Measurements from ENCODE around the gene STK17B. TPM values are rescaled to one million over a fixed set of nuclear protein-coding genes. Genes with fewer than 3 reads are reported as not detected.

STK17B gene
- total RNA-seq, 2 experiments from 2014 or later, result 389 to 511 TPM

DNA sequence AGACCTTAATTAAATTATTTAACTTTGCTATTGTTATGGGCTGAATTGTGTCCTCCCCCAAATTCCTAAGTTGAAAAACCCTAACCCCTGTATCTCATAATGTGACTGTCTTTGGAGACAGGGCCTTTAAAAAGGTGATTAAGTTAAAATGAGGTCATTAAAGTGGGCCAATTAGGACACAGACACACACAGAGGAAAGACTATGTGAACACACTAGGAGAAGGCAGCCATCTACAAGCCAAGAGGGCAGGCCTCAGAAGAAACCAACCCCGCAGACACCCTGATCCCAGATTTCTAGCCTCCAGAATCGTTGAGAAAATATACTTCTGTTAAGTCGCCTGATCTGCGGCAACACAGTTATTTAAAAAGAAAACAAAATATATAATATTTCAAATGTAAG lies 6.4 kb downstream of the STK17B start:
- CTCF ChIA-PET, result interaction anchor here (0.7 to 1.2 kb wide), 3 partner anchors 10 to 97 kb away, joined by 3 read pairs; partner anchors contain the start of gene DNAH7
- H3K9me3 Mint-ChIP-seq (ENCODE audit: low read depth), result no peaks in the 10 kb centered on the region
- DNase-seq, result no peak

DNA sequence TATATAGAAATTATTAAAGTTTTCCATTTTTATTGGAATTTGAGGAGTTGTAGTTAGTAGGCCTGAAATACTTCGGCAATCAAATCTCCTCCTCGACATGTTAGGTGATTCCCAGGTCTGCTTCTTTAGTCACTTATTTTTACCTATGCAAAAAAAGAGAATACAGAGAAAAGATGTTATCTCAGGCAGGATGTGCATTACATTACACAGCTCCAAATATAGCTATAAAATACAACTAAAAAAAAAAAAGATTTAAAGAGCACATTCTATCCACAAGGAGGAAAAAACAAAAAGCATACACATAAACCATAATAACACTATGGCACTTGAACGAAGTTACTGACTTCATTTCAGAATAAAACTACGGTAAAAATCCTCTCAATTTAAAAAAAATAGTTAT lies 8.1 kb downstream of the STK17B start:
- H3K9me3 Mint-ChIP-seq (ENCODE audit: low read depth), result no peaks in the 10 kb centered on the region
- no peaks in the 10 kb centered on the region for H3K27me3 Mint-ChIP-seq
- peak overlapping the region; percentile 88 for H3K27ac Mint-ChIP-seq
- peaks cover 89% of the 10 kb centered on the region for H3K36me3 Mint-ChIP-seq
- DNase-seq (no peak), ATAC-seq (no peak)
- CTCF ChIA-PET, result interaction anchor here (0.8 to 1.8 kb wide), 6 partner anchors 13 to 113 kb away, joined by 3 to 12 read pairs (median 4); no protein-coding TSS in a partner anchor
- H3K4me1 Mint-ChIP-seq, result peaks cover 42% of the 10 kb centered on the region
- peak overlapping the region; percentile 99 for H3K4me3 Mint-ChIP-seq

More for the DNA sequence above, 6.4 kb downstream of the STK17B start:
- H3K36me3 Mint-ChIP-seq, result peaks cover 93% of the 10 kb centered on the region
- peak; percentile 34 for ATAC-seq
- H3K27ac Mint-ChIP-seq, result peak overlapping the region; percentile 90
- H3K4me3 Mint-ChIP-seq, result peak overlapping the region; percentile 99
- H3K4me1 Mint-ChIP-seq, result peaks cover 32% of the 10 kb centered on the region
- no peaks in the 10 kb centered on the region for H3K27me3 Mint-ChIP-seq

DNA sequence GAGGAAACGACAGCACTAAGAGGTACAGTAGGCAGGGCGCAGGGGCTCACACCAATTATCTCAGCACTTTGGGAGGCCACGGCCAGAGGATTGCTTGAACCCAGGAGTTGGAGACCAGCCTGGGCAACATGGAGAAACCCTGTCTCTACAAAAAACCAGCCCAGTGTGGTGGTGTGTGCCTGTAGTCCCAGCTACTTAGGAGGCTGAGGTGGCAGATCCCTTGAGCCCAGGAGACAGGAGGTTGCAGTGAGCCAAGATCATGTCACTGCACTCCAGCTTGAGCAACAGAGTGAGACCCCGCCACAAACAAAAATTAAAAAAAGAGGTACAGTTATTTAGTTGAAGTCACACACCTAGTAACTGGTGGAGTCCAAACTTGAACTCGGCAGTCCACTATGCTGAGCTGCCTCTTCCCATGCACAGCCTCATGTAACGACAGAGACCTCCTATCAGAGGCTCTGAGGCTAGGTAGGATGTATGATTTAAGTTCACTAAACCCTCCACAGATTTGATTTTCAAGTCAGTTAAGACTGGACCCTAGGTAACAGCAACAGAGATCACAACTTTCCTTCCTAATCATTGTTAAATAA lies 8.7 kb downstream of the STK17B start:
- peak overlapping the region; percentile 88 for H3K27ac Mint-ChIP-seq
- CTCF ChIA-PET, result interaction anchor here (0.8 to 1.8 kb wide), 5 partner anchors 14 to 114 kb away, joined by 3 to 12 read pairs (median 5); no protein-coding TSS in a partner anchor
- H3K4me1 Mint-ChIP-seq, result peaks cover 46% of the 10 kb centered on the region
- peaks cover 88% of the 10 kb centered on the region for H3K36me3 Mint-ChIP-seq
- no peaks in the 10 kb centered on the region for H3K27me3 Mint-ChIP-seq
- no peaks in the 10 kb centered on the region for H3K9me3 Mint-ChIP-seq (ENCODE audit: low read depth)
- H3K4me3 Mint-ChIP-seq, result peak overlapping the region; percentile 99
- DNase-seq (no peak), ATAC-seq (peak; percentile 24)

DNA sequence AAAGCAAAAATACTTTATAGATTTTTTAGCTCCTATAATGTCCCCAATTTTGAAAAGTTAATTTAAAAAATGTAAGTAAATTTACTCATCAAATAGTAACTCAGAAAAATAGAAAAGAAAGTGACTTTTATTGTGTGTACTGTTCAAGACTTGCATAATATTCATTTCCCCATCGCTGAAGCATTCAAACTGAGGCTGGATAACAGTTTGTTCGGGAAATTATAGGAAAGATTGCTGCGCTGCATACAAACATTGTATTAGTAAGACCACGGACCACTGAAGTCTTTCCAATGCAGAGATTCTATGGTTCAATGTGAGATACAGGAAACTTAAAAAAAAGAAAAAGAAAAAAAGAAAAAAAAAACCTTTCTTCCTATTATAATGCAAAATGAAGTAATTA lies 10.4 kb downstream of the STK17B start:
- CTCF ChIA-PET, result interaction anchor here (0.6 to 1.8 kb wide), 2 partner anchors 8 to 116 kb away, joined by 4 to 5 read pairs; no protein-coding TSS in a partner anchor
- no peaks in the 10 kb centered on the region for H3K9me3 Mint-ChIP-seq (ENCODE audit: low read depth)
- H3K4me3 Mint-ChIP-seq, result peak overlapping the region; percentile 99
- DNase-seq (no peak), ATAC-seq (no peak)
- no peaks in the 10 kb centered on the region for H3K27me3 Mint-ChIP-seq
- peaks cover 88% of the 10 kb centered on the region for H3K36me3 Mint-ChIP-seq
- peaks cover 56% of the 10 kb centered on the region for H3K4me1 Mint-ChIP-seq
- peak overlapping the region; percentile 88 for H3K27ac Mint-ChIP-seq

- Mint-ChIP-seq H3K27me3 (no peaks in the 10 kb centered on the region), H3K4me1 (peaks cover 57% of the 10 kb centered on the region), H3K4me3 (peak overlapping the region; percentile 99), H3K9me3 (ENCODE audit: low read depth) (no peaks in the 10 kb centered on the region), H3K36me3 (peaks cover 86% of the 10 kb centered on the region), H3K27ac (peak overlapping the region; percentile 88)
- CTCF ChIA-PET, result interaction anchor here (0.6 to 1.8 kb wide), 4 partner anchors 9 to 116 kb away, joined by 3 to 5 read pairs (median 4); partner anchors contain the start of gene STK17B
- DNase-seq, result peak; percentile 88
- peak; percentile 48 for ATAC-seq
Observed at GRCh38 chr2:196160101-196160500, 11.3 kb downstream of the STK17B start.

DNA sequence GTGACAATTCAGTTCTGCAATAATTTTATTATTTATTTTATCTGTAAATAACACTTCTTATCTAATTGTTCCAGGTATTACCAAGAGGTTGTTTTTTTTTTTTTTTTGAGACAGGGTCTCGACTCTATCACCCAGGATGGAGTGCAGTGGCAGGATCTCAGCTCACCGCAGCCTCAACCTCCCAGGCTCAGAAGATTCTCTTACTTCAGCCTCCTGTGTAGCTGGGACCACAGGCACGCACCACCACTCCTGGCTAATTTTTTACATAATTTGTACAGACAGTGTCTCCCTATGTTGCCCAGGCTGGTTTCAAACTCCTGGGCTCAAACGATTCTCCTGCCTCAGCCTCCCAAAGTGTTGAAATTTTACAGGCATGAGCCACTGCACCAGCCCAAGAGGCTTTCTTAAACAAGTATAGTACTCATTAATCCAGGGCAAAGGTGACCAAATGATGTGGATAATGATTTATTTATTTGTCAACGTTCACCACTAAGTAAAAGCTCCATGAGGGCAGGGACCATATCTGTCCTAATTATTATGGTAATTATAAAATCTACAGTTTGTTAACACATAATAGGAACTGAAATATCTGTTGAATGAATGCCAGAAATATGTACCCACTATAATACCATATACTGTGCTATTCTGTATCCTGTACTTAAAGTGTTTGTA lies 12.0 kb downstream of the STK17B start:
- peaks cover 86% of the 10 kb centered on the region for H3K36me3 Mint-ChIP-seq
- ATAC-seq (peak; percentile 34), DNase-seq (peak; percentile 80)
- peak overlapping the region; percentile 93 for H3K27ac Mint-ChIP-seq
- CTCF ChIA-PET, result interaction anchor here (1.1 to 2.7 kb wide), 4 partner anchors 10 to 117 kb away, joined by 3 to 15 read pairs (median 7); partner anchors contain the start of gene STK17B
- H3K4me1 Mint-ChIP-seq, result peaks cover 60% of the 10 kb centered on the region
- no peaks in the 10 kb centered on the region for H3K9me3 Mint-ChIP-seq (ENCODE audit: low read depth)
- no peaks in the 10 kb centered on the region for H3K27me3 Mint-ChIP-seq
- H3K4me3 Mint-ChIP-seq, result peak overlapping the region; percentile 99

DNA sequence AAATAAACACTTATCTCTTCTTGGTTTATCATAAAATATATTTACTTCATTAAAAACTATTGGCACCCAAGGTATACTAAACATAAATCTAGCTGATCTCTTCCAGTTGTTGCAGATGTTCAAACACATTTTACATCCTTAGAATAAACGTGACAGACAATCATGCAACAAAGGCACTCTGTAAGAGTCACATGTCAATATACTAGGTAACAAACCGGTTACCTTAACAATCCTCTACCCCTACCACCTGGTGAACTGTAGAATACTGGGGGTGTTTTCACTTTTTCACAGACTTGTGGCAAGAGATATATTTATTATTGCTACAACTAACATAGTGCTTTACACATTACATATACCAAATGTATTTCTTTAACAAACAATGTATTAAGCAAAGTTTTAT lies 15.8 kb downstream of the STK17B start:
- Mint-ChIP-seq H3K4me1 (peaks cover 76% of the 10 kb centered on the region), H3K4me3 (peak overlapping the region; percentile 48), H3K27me3 (no peaks in the 10 kb centered on the region), H3K27ac (peak overlapping the region; percentile 72), H3K9me3 (ENCODE audit: low read depth) (no peaks in the 10 kb centered on the region), H3K36me3 (peaks cover 87% of the 10 kb centered on the region)
- ATAC-seq, result no peak
- no peak for DNase-seq
- CTCF ChIA-PET, result interaction anchor here (1.5 to 1.9 kb wide), 2 partner anchors 9 to 77 kb away, joined by 3 to 8 read pairs; no protein-coding TSS in a partner anchor

- H3K4me1 Mint-ChIP-seq, result peaks cover 85% of the 10 kb centered on the region
- no peaks in the 10 kb centered on the region for H3K9me3 Mint-ChIP-seq (ENCODE audit: low read depth)
- H3K27me3 Mint-ChIP-seq, result no peaks in the 10 kb centered on the region
- CTCF ChIA-PET, result interaction anchor here (0.7 to 1.9 kb wide), 5 partner anchors 9 to 123 kb away, joined by 3 to 8 read pairs (median 3); no protein-coding TSS in a partner anchor
- DNase-seq (no peak), ATAC-seq (no peak)
- peak overlapping the region; percentile 69 for H3K27ac Mint-ChIP-seq
- H3K4me3 Mint-ChIP-seq, result peak overlapping the region; percentile 50
- peaks cover 88% of the 10 kb centered on the region for H3K36me3 Mint-ChIP-seq
Observed at GRCh38 chr2:196153480-196153879, 17.9 kb downstream of the STK17B start.

DNA sequence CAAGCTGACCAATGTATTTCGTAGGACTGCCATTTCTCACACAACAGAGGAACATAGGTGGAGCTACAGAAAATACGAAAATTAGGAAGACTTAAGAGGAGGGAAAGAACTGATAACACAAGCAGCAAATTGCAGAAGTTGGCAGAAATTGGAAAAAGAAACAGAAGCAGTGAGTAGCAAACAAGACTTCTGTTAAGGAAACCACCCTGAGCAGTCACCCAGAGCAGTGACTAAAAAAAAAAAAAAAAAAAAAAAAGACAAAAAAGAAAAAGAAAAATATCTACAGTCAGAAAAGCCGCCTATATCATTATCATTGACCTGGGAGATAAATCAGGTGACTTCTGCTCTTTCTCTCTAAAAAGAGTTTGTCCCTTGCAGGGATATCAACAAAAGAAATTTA lies 21.4 kb downstream of the STK17B start:
- Mint-ChIP-seq H3K4me3 (peak overlapping the region; percentile 32), H3K4me1 (peaks cover 83% of the 10 kb centered on the region)
- peak; percentile 18 for ATAC-seq

DNA sequence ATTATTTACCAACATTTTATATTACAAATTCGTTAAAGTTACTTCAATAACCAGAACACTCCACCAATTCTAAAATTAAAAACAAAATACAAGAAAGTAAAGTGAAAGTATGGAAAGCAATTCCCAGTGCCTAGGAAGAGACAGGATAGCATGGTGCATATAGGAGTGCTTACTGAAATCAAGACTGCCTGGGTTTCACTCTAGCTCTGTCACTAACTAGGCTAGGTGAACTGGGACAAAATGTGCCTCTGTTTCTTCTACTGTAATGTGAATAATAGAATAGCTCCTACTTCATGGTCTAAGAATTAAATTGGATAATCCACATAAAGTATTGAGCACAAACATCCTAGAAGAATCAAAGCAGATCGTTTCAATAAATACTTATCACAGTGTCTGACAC lies 22.6 kb downstream of the STK17B start:
- H3K27me3 Mint-ChIP-seq, result no peaks in the 10 kb centered on the region
- no peaks in the 10 kb centered on the region for H3K9me3 Mint-ChIP-seq (ENCODE audit: low read depth)
- peak overlapping the region; percentile 59 for H3K27ac Mint-ChIP-seq
- DNase-seq, result no peak
- CTCF ChIA-PET, result interaction anchor here (0.7 to 1.2 kb wide), 3 partner anchors 14 to 188 kb away, joined by 3 read pairs; no protein-coding TSS in a partner anchor
- H3K36me3 Mint-ChIP-seq, result peaks cover 84% of the 10 kb centered on the region
- peaks cover 81% of the 10 kb centered on the region for H3K4me1 Mint-ChIP-seq
- H3K4me3 Mint-ChIP-seq, result peak overlapping the region; percentile 22
- ATAC-seq, result no peak

More for the DNA sequence above, 21.4 kb downstream of the STK17B start:
- H3K27me3 Mint-ChIP-seq, result no peaks in the 10 kb centered on the region
- peak overlapping the region; percentile 74 for H3K27ac Mint-ChIP-seq
- peaks cover 87% of the 10 kb centered on the region for H3K36me3 Mint-ChIP-seq
- CTCF ChIA-PET, result interaction anchor here (1.2 to 1.8 kb wide), 3 partner anchors 9 to 71 kb away, joined by 3 to 6 read pairs (median 3); no protein-coding TSS in a partner anchor
- no peaks in the 10 kb centered on the region for H3K9me3 Mint-ChIP-seq (ENCODE audit: low read depth)
- no peak for DNase-seq

- CTCF ChIA-PET, result interaction anchor here (1.9 kb wide), 1 partner anchor 131 kb away, joined by 9 read pairs; no protein-coding TSS in a partner anchor
- DNase-seq, result no peak
- peaks cover 70% of the 10 kb centered on the region for H3K4me1 Mint-ChIP-seq
- H3K27ac Mint-ChIP-seq, result peak overlapping the region; percentile 78
- H3K4me3 Mint-ChIP-seq, result peak overlapping the region; percentile 21
- no peaks in the 10 kb centered on the region for H3K9me3 Mint-ChIP-seq (ENCODE audit: low read depth)
- no peaks in the 10 kb centered on the region for H3K27me3 Mint-ChIP-seq
- H3K36me3 Mint-ChIP-seq, result peaks cover 87% of the 10 kb centered on the region
- ATAC-seq, result no peak
Observed at GRCh38 chr2:196145256-196145655, 26.1 kb downstream of the STK17B start.

GRCh38 chr2:196144513-196145126 lies 26.8 kb downstream of the STK17B start:
- no peak for DNase-seq
- Mint-ChIP-seq H3K4me1 (peaks cover 68% of the 10 kb centered on the region), H3K27ac (peak overlapping the region; percentile 78), H3K36me3 (peaks cover 87% of the 10 kb centered on the region), H3K27me3 (no peaks in the 10 kb centered on the region), H3K4me3 (no peak overlapping the region), H3K9me3 (ENCODE audit: low read depth) (no peaks in the 10 kb centered on the region)
- CTCF ChIA-PET, result interaction anchor here (0.6 to 2.4 kb wide), 5 partner anchors 8 to 131 kb away, joined by 3 to 11 read pairs (median 4); no protein-coding TSS in a partner anchor
- peak; percentile 52 for ATAC-seq

GRCh38 chr2:196143730-196144131 lies 27.6 kb downstream of the STK17B start:
- Mint-ChIP-seq H3K36me3 (peaks cover 84% of the 10 kb centered on the region), H3K27ac (peak overlapping the region; percentile 71), H3K27me3 (no peaks in the 10 kb centered on the region), H3K9me3 (ENCODE audit: low read depth) (no peaks in the 10 kb centered on the region), H3K4me1 (peaks cover 61% of the 10 kb centered on the region), H3K4me3 (peak overlapping the region; percentile 11)
- ATAC-seq (peak; percentile 21), DNase-seq (no peak)
- CTCF ChIA-PET, result interaction anchor here (0.6 to 2.4 kb wide), 4 partner anchors 14 to 132 kb away, joined by 3 to 11 read pairs (median 6); no protein-coding TSS in a partner anchor

Measured in activated CD8-positive, alpha-beta memory T cell treated with anti-CD3 and anti-CD28 coated beads, Interleukin-2, amount 10 ng/mL, durations not matched to agents 7 days and 5 days (primary cell).